Activated T-cell treated with anti-CD3 and anti-CD28 coated beads for 24 hours (primary cell): ENCODE data around the gene MTG1.

Experiments used
- DNase-seq: peaks from one replicate; pipeline ENCODE4 v3.0.0-alpha.2; 2020; ENCODE audit warnings: low read depth

Gene MTG1

GRCh38 chr10:133452453-133452852, 58.5 kb downstream of the MTG1 start:
- no peak for DNase-seq

DNA sequence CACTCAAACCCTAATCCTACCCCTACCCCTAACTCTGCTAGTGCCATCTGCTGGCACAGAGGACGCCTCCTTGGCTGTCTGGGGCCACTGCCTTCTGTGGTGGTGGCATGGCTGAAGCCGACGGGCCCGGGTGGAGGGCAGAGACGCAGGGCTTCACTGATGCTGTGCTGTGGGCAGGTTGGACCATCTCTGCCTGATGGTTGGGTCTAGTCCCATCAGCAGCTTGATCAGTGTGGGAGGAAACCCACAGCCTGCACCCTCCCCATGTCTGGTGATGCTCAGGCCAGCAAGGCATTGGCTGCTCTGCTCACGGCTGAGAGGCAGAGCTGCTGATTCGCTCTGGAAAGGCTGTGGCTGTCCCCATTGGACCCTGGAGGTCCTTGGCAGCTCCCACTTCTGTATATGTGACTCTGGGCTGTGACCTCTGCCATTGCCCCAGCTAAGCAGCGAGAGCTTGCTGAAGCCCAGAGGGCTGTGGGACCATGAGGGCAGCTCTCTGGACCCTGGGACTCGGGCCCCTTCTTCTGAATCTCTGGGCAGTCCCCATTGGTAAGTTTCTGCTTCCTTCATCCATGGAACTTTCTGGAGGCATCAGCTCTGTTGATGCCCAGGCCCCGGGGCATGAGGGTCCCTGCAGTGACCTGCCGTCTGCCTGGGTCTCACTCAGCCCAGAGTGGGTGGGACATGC, 59.7 kb downstream of the MTG1 start, which contains the start of gene SCART1:
Gene SCART1 (plus strand): TSS at position 430 of the 688 bp plus-strand sequence. CDS start 53 bp downstream, at position 483.
- no peak for DNase-seq

GRCh38 chr10:133454204-133454893, 60.4 kb downstream of the MTG1 start:
- DNase-seq, result no peak

- no peak for DNase-seq
Measured at GRCh38 chr10:133455196-133455595, 61.2 kb downstream of the MTG1 start.

DNA sequence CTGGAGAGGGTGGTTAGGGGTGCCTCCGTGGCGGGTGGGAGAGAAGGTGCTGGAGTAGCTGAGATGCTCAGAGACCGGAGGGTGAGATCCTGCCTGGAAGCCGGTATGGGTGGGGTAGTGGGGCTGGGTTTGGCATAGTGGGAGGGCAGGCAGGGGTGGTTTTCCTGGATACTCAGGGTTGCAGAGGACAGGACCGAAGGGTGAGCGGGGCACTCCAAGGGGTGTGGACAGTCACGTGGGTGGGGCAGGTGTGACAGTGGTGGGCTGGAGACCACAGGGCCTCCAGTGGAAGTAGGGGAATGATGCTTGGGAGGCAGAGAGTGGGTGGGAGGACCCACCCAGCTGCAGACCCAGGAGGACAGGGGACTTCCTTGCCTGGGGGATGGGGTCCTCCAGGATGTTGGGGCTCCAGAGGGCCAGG, 61.7 kb downstream of the MTG1 start:
- DNase-seq, result no peak

GRCh38 chr10:133456041-133456951, 62.3 kb downstream of the MTG1 start:
- DNase-seq, result no peak

- no peak for DNase-seq
Measured at GRCh38 chr10:133457100-133457841, 63.3 kb downstream of the MTG1 start.

- no peak for DNase-seq
Measured at GRCh38 chr10:133458021-133458709, 64.2 kb downstream of the MTG1 start.

DNA sequence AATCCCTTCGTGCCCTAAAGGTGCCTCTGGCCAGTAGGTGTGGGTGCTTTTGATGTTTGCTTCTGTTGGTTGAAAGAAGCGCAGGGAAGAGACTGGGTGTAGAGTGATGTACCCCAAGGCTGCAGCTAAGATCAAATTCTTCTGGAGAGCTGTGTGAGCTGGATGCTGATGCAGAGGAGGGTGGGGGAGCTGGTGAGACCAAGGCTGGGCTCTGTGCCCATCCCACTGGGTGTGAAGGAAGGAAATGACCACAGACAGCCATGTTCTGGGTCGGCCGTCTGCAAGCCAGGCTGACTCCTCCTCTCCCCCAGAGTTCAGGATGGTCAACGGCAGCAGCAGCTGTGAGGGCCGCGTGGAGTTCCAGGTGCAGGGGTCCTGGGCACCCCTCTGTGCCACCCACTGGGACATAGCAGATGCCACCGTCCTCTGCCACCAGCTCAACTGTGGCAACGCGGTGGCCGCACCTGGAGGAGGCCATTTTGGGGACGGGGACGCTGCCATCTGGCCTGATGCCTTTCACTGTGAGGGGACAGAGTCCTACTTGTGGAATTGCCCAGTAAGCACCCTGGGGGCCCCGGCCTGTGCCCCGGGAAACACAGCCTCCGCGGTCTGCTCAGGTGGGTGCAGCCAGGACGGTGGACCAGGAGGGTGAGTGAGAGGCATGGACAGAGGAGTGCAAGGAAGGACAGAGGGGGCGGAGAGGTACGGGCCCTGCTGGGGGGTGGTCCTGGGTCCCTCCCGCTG, 64.9 kb downstream of the MTG1 start:
- no peak for DNase-seq

DNA sequence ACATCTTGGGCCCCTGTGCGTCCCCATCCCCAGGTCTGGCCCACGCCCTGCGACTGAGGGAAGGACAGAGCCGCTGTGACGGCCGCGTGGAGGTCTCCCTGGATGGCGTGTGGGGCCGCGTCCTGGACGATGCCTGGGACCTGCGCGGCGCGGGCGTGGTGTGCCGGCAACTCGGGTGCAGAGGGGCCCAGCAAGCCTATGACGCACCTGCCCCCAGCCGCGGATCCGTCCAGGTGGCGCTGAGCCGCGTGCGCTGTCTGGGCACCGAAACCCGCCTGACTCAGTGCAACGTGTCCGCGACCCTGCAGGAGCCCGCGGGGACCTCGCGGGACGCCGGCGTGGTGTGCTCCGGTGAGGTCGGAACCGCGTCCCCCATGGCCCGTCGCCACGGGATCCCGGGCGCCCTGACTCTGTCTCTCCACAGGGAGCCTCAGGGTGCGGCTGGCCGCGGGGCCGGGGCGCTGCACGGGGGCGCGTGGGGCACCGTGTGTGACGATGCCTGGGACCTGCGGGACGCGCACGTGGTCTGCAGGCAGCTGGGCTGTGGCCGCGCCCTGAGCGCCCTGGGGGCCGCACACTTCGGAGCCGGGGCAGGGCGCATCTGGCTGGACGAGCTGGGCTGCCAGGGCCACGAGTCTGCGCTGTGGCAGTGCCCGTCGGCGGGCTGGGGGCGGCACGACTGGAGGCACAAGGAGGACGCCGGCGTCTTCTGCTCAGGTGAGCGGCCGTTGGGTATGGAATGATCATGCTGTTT, 65.7 kb downstream of the MTG1 start:
- no peak for DNase-seq

DNA sequence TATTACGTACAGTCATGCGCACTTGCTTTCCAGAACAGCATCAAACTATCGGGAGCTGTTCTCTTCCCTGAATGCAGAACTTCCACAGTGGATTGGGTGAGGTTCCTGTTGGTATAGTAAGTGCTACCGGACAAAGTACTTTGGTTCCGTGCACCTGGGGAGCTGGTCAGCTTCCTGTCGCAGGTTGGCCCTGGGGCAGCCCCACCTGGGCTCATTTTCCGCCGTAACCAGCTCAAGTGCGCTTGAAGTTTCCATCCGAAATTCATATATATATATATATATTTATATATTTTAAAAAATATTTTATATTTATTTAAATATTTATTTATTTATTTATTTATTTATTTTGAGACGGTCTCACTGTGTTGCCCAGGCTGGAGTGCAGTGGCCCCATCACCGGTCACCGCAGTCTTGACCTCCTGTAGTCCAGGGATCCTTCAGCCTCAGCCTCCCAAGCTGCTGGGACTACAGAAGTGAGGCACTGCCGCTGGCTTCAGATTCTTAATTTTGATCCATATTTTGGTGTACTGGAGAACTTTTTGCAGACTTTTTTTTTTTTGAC, 66.3 kb downstream of the MTG1 start:
- no peak for DNase-seq

DNA sequence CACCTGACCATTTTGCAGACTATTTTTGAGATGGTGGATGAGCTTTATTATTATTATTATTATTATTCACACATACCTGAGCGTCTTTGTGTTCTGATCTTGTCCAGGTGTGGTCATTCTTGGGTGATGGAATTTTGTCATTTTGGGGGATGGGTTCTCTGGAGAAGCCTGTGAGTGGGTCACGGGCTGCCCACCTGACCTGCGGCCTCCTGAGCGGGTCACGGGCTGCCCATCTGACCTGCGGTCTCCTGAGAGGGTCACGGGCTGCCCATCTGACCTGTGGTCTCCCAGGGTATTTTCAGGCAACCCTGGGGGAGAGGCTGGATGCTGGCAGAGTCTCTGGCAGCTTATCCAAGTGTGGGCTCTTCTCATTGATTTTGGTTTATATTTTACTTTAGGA, 67.1 kb downstream of the MTG1 start:
- DNase-seq, result no peak

DNA sequence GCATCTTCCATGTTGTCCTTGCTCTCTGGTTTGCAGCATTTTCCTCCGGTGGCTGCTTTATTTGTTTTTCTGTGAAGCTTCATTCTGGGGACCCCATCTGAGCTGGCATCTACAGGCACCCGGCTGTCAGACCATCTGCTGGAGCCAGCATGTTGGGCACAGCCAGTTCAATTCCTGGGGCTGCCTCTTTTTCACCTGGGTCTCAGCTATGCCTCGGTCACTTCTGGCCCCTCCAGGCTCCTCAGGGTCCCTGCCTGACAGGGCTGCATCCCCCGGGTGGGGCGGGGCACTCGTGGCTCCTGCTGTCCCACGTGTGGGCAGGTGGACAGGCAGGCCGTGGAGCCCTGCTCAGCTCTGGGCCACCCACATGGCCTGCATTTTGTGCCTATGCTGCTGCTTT, 67.9 kb downstream of the MTG1 start:
- DNase-seq, result no peak

DNA sequence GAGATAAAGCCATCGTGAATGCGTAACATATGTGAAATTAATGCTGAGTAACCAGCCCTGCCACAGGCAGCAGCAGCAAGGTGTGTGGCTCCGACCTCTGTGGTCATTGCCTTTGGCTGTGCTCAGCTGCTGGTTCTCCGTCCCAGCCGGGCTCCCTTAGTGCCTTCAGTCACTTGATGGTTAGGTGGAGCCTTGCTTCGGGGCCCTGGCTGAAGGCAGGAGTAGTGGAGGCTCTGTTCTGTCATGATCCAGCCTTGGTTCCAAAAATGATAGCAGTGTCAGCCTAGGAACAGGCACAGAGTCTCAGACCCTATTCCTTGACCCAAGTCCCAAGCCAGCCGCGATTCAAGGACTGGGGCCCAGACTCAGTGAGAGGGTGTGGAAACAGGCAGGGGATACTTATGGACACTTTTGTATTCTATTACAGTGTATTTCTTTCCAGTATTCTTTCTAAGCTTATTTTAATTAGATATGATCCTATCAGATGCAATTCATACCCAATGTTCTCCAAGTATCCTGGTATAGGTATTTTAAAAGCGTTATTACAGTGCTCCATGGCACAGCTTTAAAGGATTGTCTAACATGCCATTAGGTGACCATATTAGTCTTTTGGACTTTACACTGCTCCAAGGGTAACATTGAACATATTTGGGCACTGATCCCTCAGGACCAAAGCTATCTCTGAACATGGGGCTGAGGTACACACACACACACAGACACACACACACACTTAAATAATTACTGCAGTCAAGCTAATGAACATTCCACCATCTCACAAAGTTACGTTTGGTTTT, 68.8 kb downstream of the MTG1 start:
- no peak for DNase-seq

DNA sequence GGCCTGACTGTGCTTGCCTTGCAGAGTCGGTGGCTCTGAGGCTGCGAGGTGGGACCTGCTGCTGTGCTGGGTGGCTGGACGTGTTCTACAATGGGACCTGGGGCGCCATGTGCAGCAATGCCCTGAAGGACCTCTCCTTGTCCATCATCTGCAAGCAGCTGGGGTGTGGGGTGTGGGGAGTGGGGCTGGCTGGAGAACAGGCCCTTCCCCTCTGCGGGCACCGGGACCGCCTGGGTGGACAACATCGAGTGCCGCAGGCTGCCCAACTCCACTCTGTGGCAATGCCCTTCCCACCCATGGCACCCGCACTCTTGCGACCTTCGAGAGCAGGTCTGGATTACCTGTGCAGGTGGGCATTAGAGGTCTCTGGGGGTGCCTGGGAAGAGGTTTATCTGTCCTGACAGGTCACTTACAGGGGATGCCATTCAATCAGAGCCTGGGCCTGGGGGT, 70.7 kb downstream of the MTG1 start:
- no peak for DNase-seq

DNA sequence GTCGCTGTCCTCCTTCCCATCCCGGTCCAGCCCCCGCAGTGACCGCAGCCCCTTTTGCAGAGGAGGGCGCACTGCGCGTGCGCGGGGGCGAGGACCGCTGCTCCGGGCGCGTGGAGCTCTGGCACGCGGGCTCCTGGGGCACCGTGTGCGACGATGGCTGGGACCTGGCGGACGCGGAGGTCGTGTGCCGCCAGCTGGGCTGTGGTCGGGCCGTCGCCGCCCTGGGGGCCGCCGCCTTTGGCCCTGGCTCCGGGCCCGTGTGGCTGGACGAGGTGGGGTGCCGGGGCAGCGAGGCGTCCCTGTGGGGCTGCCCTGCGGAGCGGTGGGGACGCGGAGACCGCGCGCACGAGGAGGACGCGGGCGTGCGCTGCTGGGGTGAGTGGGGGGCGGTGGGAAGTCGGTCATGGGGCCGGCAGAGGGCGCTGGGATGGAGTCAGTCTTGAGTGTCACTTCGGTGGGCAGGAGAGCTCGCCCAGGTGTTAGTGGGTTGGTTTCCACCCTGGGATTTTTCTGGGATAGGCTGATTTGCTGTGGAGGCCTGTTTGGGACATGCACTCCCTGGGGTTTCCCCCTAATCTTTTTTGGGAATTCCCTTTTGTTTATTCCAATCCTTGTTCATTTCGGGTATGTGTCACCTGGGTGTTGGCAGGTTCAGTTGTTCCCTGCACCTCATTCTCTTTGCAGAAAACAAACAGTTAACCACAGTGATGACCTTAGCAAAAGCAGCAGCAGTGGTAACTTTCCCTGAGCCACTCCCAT, 71.4 kb downstream of the MTG1 start:
- no peak for DNase-seq

DNA sequence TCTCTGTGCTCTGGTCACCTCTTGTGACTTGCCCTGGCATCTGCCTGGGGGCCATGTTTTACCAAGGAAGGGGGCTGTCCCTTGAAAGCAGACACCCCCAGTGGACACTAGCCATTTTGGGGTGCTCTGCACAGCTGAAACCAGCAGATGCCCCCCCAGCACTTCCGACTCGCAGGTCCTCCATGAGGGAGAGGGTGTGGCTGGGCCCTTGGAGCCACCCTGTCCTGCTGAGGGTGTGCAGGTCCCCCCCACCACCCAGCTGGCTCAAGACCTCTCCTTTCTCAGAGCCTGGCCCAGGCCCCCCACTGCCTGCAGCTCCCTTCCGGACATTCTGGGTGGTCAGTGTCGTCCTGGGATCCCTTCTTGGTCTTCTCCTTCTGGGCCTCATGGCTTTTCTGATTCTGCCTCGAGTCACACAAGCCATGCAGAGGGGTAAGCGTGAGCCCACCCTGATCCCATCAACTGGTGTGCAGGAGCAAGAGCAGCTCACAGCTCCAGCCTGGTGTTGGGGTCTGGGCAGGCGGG, 72.1 kb downstream of the MTG1 start:
- DNase-seq, result no peak
